Stimulated activated CD4-positive, alpha-beta T cell treated with anti-CD3 and anti-CD28 coated beads, Interleukin-15, amount 100 ng/mL, for 48 hours (primary cell): ENCODE measurements around the gene GBX2.
"Not testable (repeated sequence)": the region's sequence is repeated elsewhere in the genome, so short reads cannot be mapped to it uniquely, and the experiment has no call there.

ENCODE experiments used
- DNase-seq, 2 donors: peaks; one replicate each; pipeline ENCODE4 v3.0.0-alpha.2; 2020; ENCODE audit warnings: low read depth in 2 of 2

Gene GBX2

DNA sequence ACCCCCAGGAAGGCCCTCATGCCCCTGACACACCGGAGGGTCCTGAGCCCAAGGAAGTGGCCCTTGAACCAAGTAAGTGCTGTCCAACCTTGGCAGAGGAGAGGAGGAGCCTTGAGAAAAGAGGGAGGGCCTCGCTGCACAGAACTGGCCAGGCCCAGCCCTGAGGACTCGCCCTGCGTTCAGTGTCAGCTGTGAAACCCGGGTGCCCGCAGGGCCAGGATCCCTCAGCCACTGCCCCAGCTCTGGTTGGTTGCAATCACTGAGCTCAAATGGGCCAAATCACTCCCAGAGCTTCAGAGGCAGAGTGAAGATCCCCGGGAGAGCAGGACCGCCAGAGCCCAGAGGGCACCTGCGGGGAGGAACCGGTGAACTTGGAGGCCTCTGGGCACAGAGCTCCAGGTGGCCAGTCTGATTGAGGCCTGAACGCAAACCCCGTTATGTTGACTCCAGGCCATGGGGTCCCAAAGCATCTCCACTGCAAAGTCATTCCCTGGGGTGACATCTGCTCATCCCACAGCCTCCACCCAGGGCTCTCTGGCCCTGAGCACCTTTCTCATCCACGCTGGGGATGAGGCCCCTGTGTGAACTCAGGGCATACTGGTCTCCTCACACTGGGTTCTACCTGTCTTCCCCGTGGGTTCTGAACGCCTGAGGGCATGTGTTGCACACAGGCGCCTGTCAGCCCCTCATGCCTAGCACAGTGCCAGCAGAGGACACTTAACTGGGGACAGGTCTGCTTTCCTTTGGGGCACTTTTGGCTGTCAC lies 11.9 kb downstream of the GBX2 start:
- DNase-seq: no peak

DNA sequence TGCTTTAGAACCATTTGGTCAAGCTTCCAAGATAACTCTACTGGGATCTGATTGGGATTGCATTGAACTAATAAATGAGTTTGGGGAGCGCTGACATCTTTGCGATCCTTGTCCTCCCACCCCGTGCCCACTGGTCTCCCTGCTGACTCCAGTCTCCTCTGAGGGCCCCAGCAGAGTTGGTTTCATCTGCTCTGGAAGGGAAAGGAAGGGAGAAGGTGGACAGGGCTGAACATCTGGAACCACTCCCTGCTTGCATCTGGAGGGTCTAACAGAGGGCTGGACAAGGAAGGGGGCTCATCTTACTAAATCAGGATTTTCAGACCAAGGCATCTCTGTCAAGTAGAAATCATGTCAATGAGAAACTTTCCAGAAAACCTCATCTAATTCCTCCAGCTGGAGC lies 12.8 kb downstream of the GBX2 start:
- no peak for DNase-seq

DNA sequence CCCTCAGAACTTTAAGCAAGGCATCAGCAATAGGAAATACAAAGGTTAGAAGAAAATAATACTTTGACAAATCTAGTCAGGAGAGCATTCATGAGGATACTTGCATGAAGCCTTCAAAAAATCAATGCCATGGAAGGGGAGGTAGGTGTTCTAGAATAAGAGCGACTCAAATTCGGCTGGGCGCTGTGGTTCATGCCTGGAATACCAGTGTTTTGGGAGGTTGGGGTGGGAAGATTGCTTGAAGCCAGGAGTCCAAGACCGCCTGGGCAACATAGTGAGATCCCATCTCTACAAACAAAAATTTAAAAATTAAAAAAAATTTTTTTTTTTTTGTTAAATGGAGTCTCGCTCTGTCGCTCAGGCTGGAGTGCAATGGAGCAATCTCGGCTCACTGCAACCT lies 21.8 kb downstream of the GBX2 start:
- no peak for DNase-seq

DNA sequence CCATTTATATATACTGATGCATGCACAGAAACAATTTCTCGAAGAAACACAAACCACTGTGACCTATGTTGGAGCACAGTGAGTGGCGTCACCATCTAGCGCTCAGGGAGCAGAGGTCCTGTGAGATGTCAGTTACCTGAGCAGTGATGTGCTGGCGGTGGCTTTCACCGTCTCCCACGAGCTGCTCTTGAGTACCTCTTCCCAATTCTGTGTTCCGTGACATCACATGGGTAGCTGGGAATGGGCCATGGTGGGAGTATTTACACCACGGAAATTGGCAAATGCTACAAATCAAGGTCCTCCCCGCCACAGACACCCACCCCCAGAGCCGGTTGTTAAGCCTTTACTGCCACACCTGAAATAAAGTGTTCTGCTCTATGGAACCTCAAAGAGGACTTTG lies 24.4 kb downstream of the GBX2 start:
- no peak for DNase-seq

DNA sequence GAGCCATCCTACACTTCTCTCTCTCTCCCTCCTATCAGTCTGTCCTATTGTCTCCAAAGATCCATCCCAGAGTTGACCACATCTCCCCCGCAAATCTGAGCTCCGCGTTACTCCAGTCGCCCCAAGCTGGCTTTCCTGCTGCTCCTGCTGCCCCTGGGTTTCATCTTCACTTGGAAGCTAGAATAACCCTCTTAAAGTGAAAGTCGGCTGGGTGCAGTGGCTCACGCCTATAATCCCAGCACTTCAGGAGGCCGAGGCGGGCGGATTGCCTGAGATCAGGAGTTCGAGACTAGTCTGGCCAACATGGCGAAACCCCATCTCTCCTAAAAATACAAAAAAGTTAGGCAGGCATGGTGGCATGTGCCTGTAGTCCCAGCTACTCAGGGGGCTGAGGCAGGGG lies 26.6 kb downstream of the GBX2 start:
- DNase-seq: not testable (repeated sequence)

DNA sequence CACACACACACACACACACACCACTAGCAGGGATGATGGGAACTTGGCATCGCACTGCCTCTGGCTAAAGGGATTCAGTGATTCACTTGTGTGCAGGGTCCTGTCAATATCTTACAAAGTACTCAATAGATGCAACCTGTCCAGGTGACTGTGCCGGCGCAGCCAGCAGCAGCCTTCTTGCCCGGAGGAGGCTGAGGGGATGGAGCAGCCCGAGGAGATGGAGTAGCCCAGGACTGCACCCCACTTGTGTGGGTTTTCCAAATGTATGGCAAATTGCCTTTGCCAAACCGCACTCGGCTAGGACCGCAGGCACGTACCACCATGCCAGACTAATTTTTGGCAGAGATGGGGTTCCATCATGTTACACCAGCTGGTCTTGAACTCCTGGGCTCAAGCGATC lies 31.1 kb downstream of the GBX2 start:
- no peak for DNase-seq

DNA sequence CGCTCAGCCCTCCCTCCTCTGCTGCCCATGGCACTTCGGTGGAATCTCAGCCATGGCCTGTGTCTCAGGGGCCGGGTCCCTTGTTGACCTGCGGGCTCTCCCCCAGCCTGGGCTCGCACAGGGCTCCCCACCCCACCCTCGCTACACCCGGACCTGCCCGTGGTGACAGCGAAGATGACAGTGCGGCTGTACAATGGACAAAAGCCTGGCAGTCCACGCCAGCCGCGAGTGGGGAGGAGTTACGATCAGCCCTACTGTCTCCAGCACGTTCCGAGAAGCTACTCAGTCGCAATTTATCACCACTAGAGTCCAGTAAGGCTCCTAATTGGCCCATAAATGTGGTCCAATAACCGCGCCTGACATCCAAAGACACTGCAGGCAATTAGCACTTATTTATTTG lies 31.6 kb downstream of the GBX2 start:
- DNase-seq: no peak

DNA sequence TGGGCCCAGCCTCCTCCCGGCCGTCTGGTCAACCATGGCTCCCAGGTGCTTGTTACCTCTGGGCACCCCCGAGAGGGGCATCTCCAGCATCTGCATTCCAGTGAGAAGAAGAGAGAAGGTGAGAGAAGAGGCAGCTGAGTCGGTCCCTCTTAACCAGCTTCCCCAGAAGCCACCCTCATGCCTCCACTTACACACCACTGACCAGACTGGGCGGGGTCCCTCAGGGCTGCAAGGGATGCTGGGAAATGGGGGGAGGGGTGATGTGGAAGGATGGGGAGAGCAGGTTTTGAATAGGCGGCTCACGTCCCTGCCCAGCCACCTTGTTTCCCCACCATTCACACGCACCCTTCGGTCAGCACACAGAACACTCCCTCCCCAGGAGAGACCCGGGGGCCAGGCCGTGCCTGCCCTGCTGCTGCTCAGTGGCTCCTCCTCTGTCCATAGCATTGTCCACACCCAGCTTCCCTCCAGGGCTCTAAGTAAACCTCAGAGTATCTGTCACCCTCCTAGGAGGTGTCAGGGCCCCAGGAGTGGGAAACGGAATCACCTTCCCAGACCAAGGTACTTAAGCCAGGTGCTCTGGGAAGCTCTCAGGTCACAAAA lies 34.7 kb downstream of the GBX2 start:
- no peak for DNase-seq

DNA sequence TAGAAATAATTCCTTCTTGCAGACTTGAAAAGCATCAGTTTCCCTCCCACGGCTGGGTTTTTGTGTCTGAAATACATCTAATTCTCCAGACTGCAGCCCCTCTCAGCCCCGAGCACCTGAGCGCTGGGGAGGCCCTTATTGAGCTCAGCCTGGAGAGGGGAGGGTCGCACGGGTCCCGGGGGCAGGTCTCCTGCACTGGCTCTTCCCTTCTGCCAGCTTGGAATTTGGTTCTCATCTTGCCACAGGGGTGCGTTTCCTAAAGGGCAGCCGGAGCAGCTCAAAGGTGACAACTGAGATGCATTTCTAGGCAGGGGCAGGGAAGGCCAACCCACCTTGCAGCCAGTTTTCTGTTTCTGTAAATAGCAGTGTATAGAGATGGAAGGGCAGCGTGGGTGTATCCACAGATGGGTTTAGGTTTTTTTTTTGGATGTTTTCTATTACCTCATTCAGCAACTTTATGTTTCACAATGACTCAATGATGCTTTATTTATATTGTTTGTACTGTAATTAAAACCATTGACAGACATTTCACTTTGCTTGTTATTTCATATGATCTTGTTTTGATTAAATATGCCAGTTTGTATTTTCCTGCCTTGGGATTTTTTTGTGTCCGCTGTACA lies 37.0 kb downstream of the GBX2 start:
- DNase-seq: no peak

DNA sequence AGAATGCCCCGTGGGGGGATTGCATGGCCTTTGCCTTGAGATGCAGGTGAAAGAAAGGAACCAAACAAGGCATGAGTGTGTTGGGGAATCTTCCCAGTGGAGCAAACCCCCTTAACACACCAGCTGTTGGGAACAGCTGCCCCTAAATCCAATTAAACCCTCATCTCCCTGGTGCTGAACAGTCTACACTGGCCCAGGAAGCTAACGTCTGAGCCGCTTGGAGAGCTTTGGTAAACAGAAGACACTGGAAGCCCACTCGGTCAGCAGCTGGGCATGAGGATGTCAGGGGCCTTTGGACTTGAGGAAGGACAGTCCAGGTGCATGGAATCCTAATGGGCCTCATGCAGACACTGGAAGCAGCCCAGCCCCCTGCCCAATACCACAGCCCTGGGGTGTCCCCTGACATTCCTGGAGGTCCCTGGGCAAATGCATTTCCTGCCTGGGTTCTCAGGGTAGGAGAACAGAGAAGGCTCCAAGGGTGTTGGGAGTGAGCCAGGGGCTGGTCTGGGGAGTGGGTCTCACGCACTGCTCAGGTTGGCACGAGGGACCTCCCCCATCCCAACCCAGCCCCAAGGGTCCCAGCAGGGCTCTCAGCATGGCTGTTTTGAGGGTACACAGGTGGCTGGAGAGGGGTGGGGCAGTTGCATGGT lies 37.7 kb downstream of the GBX2 start:
- DNase-seq: no peak

DNA sequence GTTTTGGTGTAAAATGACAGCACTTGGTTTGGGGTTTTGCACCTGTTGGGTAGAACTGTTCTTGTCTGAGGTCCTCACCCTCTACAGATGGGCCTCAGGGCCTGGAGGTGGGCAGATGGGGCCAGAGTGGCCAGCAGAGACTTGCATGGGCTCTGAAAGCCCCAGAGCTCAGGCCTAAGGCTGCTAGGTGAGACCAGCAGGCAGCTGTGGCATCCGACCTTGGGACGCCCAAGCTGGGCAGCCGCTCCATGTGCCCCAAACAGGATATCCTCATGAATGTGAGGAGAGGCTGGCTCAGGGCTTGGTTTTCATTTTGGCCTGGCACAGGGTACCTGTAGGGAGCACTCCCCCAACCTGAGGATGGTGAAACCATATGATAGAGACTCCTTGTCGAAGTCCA lies 38.3 kb downstream of the GBX2 start:
- DNase-seq: no peak

DNA sequence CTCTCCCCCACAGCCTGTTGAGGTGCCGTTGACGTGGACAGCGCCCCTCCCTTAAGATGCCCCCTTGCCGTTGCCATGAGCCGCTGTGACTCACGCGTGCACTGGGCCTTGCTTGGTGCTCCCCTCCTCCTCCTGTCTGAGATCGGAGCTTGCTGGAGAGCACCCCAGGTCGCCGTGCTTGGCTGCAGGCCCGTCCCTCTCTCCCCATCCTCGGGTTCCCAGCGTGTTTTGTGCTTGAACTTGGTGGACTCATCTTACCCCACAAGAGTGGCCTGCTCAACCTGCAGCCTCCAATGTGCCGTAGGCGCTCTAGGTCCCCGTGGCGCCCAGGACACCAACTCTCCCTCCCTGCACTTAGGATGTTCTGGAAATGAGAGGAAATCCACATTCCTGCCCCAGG lies 39.9 kb downstream of the GBX2 start:
- no peak for DNase-seq

DNA sequence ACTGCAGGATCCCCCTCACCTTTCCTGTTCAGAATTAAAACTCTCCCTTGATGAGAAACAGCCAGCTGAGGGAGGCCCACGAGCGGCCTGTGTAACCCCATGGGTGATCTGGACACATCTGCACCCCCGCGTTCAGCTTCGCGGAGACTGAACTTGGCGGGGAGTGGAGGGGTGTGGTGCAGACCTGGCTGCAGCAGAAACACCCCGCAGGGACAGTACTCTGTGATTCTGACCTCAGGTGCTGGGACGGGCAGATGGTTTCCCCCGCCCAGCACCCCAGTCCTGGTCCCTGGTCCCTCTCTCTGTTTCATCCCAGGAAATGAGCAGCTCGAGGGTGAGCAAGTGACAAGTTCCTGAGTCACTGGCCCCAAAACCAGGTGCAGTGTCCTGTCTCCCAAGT lies 41.2 kb downstream of the GBX2 start:
- DNase-seq: no peak

DNA sequence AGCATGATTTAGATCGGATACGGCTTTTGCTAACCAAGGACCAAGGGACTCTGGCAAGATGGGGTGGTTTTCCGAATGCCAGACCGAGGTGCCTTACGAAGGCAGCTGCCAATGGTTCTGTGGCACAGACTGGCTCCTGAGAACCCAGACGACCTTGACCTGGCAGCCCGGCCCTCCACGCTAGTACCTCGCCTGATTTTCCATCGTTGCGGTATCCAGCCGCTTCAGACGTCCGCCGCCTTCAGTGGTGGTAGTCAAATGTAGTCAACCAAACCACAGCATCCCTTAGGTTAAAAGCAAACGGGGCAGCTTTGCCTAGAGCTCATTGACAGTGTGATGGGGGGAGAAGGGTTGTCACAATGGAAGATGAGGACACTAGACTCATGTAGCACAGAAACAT lies 42.6 kb downstream of the GBX2 start:
- DNase-seq: no peak

DNA sequence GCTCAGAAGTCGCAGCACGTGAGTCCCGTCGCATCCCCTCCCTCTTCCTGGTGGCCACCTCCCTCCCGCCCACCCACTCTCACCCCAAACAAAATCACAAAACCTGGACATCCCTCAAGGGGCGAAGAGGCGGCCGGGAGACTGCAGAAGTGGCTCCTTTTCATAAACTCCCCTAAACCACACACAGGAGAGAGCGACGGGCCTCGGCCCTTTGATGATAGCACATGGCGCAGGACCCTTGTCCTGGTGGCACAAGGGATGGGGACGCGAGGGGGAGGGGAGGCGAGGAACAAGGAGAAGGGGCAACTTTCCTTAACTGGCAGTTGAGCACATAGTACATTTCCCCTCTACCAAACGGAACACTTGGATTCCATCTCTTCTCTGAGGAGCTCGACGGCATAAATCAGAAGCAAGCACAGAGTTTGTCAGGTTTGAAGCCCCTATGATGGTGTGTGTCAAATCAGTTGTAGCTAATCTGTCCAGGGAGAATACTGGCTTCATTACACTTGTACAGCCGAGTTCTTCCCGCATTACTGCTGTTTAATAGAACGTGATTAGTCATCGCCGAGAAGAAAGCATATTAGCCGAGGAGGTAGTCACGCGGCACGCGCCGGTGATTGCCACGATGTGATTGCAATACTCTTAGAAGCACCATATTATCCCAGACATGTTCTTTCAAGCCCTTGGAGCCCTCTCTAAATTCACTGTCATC lies 43.8 kb downstream of the GBX2 start:
- DNase-seq: no peak

DNA sequence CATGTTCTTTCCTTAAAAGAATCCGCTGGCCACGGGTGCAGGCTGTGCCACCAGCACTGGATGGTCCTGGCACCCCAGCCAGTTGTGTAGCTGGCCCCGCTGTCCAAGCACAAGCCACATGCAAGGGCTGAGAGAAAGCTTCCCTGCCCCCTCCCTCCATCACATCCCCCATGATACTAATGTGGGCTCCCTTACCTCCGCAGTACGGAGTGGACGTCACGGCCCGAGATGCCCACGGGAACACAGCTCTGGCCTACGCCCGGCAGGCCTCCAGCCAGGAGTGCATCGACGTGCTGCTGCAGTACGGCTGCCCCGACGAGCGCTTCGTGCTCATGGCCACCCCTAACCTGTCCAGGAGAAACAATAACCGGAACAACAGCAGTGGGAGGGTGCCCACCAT lies 44.5 kb downstream of the GBX2 start:
- no peak for DNase-seq

DNA sequence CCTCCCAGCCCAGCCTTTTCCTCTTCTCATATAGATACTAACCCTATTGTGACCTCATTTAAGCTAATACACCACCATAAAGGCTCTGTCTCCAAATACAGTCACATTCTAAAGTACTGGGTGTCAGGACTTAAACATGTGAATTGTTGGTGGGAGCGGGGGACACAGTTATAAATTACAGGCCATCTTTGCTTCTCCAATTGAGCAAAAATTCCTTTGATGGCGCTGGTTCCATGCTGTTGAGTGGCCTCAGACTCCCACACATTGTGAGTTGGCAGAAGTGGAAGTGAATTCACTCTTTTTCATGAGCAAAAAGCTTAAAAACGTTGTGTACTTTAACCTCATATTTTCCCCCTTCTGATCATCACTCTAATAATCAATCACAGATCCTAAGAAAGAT lies 46.0 kb downstream of the GBX2 start:
- DNase-seq: no peak

DNA sequence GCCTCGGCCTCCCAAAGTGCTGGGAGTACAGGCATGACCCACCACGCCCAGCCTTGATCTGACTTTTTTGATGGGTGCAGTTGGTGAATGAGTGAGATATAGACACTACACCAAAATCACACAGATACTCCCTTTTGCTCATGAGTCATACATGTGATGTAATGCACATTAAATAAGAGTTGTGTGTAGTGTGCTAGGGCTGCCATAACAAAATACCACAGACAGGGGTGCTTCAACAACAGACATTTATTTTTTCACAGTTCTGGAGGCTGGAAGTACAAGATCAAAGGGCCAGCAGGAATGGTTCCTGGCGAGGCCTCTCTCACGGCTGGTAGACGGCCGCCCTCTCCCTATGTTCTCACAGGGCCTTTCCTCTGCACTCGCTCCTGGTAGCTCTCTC lies 46.6 kb downstream of the GBX2 start:
- no peak for DNase-seq

DNA sequence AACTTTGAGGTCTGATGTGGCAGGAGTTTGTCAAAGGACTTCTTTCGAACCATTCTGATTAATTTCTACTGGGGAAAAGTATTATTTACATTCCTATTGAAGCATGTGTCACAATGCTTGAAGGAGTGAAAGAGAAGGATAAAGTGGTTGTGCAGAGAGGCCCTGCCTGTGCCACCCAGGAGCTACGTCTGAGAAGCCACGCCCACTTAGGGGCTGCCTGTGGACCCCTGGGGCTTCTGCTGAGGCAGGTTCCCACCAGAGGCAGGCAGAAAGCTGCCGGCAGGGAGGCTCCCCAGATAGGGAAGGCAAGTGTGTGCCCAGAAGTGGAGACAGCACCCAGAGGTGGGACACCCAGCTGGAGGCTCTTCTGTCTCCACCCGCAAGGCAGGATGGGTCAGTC lies 47.4 kb downstream of the GBX2 start:
- DNase-seq: no peak

DNA sequence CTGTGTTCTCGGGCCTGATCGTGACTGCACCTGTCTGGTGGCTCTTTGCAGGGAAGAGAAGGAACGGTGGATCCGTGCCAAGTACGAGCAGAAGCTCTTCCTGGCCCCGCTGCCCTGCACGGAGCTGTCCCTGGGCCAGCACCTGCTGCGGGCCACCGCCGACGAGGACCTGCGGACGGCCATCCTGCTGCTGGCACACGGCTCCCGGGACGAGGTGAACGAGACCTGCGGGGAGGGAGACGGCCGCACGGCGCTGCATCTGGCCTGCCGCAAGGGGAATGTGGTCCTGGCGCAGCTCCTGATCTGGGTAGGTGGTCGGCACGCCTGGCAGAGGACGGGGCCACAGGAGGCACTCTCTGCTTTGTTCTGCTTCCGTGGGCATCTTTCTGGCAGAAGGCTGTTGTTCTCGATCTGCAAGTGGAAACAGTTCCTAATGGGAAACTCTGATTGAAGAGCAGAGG lies 48.0 kb downstream of the GBX2 start:
- no peak for DNase-seq

DNA sequence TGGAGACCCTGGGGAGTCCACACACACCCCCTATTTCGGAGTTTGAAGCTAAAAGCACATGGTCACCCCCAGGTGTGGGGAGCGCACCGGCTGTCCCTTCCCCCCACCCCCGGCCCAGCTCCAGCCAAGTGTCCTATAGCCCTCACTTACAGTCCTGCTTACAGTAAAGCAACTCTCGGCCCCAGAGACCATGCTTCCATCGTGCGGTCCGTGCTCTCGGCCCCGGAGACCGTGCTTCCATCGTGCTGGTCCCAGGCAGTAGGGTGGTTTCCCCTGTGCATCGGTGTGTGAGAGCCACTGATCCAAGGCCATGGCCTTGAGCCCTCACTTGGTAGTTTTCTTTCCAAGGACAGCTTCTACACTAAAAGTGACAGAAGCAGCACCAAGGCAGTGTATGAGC lies 48.7 kb downstream of the GBX2 start:
- DNase-seq: no peak

DNA sequence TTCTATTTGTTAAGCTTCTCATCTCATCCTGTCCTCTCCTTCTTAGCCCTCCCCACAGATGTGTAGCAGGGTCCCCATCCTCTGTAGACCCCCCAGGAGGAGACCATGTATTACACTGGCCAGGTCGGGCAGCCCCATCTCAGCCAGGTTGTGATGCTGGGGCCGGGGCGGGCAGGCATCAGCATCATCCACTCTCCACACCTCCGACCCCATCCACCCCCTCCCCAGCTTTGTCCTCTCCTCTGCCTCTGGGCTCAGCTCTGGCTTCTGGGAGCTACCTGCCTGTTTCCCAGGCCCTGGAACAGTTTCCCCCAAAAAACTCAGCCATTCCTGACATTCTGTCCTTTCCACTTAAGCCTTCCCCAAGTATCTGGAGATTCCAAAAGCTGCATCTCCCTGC lies 49.2 kb downstream of the GBX2 start:
- no peak for DNase-seq
